Measurements from ENCODE around the gene CPNE5. TPM values are rescaled to one million over a fixed set of nuclear protein-coding genes. Genes with fewer than 3 reads are reported as not detected.

The CPNE5 gene
- total RNA-seq, 1 donor from 2014 or later = 0.24 TPM

- no peaks in the 10 kb centered on the region for H3K9me3 Mint-ChIP-seq (ENCODE audit: low read depth)
- no peak overlapping the region for H3K4me3 Mint-ChIP-seq (ENCODE audit: low read depth)
- DNase-seq (ENCODE audit: low spot score, unreplicated experiment) = no peak
- H3K27ac Mint-ChIP-seq = no peak overlapping the region
- no peaks in the 10 kb centered on the region for H3K36me3 Mint-ChIP-seq (ENCODE audit: insufficient read depth)
- H3K27me3 Mint-ChIP-seq = peaks cover 16% of the 10 kb centered on the region
- TF ChIP-seq CTCF (IDR thresholded peaks at IDR 0.05; ENCODE audit: unreplicated experiment) = no peak
- H3K4me1 Mint-ChIP-seq (ENCODE audit: low read depth) = peaks cover 29% of the 10 kb centered on the region
These were observed 57.6 kb downstream of the CPNE5 start for GRCh38 chr6:36781669-36782068.

- peaks cover 22% of the 10 kb centered on the region for H3K27me3 Mint-ChIP-seq
- peaks cover 29% of the 10 kb centered on the region for H3K4me1 Mint-ChIP-seq (ENCODE audit: low read depth)
- no peak overlapping the region for H3K4me3 Mint-ChIP-seq (ENCODE audit: low read depth)
- DNase-seq (ENCODE audit: low spot score, unreplicated experiment) = no peak
- H3K36me3 Mint-ChIP-seq (ENCODE audit: insufficient read depth) = no peaks in the 10 kb centered on the region
- no peak for TF ChIP-seq CTCF (IDR thresholded peaks at IDR 0.05; ENCODE audit: unreplicated experiment)
- H3K27ac Mint-ChIP-seq = peak overlapping the region; percentile 84
- no peaks in the 10 kb centered on the region for H3K9me3 Mint-ChIP-seq (ENCODE audit: low read depth)
These were observed 58.6 kb downstream of the CPNE5 start for GRCh38 chr6:36780442-36781177.

GRCh38 chr6:36779227-36779626, 60.0 kb downstream of the CPNE5 start:
- DNase-seq (ENCODE audit: low spot score, unreplicated experiment) = no peak
- Mint-ChIP-seq H3K36me3 (ENCODE audit: insufficient read depth) (no peaks in the 10 kb centered on the region), H3K27ac (no peak overlapping the region), H3K27me3 (peaks cover 31% of the 10 kb centered on the region), H3K9me3 (ENCODE audit: low read depth) (no peaks in the 10 kb centered on the region), H3K4me1 (ENCODE audit: low read depth) (peaks cover 29% of the 10 kb centered on the region), H3K4me3 (ENCODE audit: low read depth) (no peak overlapping the region)
- TF ChIP-seq CTCF (IDR thresholded peaks at IDR 0.05; ENCODE audit: unreplicated experiment) = no peak

- no peak for DNase-seq (ENCODE audit: low spot score, unreplicated experiment)
- Mint-ChIP-seq H3K4me3 (ENCODE audit: low read depth) (no peak overlapping the region), H3K9me3 (ENCODE audit: low read depth) (no peaks in the 10 kb centered on the region), H3K36me3 (ENCODE audit: insufficient read depth) (no peaks in the 10 kb centered on the region), H3K4me1 (ENCODE audit: low read depth) (peaks cover 26% of the 10 kb centered on the region), H3K27me3 (peaks cover 34% of the 10 kb centered on the region), H3K27ac (no peak overlapping the region)
- no peak for TF ChIP-seq CTCF (IDR thresholded peaks at IDR 0.05; ENCODE audit: unreplicated experiment)
These were observed 61.4 kb downstream of the CPNE5 start for GRCh38 chr6:36777801-36778200.

- no peak for DNase-seq (ENCODE audit: low spot score, unreplicated experiment)
- Mint-ChIP-seq H3K4me1 (ENCODE audit: low read depth) (peaks cover 24% of the 10 kb centered on the region), H3K27ac (no peak overlapping the region), H3K27me3 (peaks cover 40% of the 10 kb centered on the region), H3K4me3 (ENCODE audit: low read depth) (no peak overlapping the region), H3K9me3 (ENCODE audit: low read depth) (no peaks in the 10 kb centered on the region), H3K36me3 (ENCODE audit: insufficient read depth) (no peaks in the 10 kb centered on the region)
- TF ChIP-seq CTCF (IDR thresholded peaks at IDR 0.05; ENCODE audit: unreplicated experiment) = no peak
These were observed 63.1 kb downstream of the CPNE5 start for GRCh38 chr6:36776167-36776566.
